DMS79 treated with DMSO at 0.1 percent for 48 hours (cell line): ENCODE results near the gene ABCA3.

Experiments
- DNase-seq: peaks from one replicate; lab custom pipeline; 2025; lab: John Stamatoyannopoulos, UW

ABCA3 gene

GRCh38 chr16:2235234-2235651, 105.3 kb downstream of the ABCA3 start:
- DNase-seq: no peak

- no peak for DNase-seq
Measured at GRCh38 chr16:2234813-2235170, 105.7 kb downstream of the ABCA3 start.

GRCh38 chr16:2233872-2234812, 106.4 kb downstream of the ABCA3 start:
- peak; percentile 74 for DNase-seq

DNA sequence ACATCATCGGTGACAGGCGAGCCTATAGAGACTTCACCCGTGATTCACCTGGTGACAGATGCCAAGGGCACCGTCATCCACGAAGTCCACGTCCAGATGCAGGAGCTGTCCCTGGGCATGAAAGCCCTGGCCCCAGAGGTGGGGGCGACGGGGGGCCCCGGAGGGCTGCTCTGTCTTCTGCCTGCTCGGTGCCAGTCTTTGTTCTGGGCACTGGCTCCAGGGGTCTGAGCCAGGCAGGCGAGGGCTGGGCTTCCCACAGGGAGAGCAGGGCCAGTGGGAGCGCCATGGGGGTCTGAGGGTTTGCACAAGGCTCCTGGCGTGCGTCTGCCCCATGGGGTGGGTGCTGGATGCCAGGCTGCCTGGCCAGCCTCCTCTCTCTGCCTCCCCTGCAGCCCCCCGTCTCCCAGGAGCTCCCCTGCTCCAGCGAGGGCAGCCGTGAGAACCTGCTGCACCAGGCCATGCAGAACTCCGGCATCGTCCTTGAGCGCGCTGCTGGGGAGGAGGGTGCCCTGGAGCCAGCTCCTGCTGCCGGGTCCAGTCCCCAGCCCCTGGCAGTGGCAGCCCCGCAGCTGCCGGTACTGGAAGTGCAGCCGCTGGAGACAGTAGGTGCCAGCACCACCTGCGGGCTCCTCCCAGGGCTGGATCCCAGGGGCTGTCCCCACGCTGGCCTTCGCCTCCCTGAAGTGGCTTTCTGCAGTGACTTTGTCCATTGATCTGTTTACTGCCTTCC, 107.3 kb downstream of the ABCA3 start:
- DNase-seq: no peak

DNA sequence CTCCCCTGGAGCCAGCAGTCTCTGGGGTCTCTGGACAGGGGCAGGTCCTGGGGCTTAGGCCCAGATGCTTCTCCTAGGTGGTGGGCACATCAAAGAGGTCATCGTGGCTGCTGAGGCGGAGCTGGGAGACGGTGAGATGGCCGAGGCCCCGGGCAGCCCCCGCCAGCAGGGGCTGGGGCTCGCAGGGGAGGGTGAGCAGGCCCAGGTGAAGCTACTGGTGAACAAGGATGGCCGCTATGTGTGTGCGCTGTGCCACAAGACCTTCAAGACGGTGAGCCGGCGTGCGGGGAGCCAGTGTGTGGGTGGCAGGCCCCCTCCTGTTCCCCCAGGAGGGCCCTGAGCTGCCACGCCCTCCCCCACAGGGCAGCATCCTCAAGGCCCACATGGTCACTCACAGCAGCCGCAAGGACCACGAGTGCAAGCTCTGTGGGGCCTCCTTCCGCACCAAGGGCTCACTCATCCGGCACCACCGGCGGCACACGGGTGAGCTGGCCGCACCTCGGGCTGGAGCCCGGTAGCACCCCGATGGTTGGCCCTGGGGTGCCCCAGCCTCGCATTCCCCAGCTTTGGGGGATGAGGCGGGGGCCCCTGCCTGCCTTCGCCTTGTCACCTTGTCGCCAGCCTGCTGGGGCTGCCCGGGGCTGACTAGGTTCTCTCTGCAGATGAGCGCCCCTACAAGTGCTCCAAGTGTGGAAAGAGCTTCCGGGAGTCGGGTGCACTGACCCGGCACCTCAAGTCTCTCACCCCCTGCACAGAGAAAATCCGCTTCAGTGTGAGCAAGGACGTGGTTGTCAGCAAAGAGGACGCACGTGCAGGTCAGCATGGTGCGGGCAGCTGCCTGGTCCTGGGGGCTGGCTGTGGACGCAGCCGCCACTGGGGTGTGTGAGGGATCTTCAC, 108.2 kb downstream of the ABCA3 start:
- no peak for DNase-seq

DNA sequence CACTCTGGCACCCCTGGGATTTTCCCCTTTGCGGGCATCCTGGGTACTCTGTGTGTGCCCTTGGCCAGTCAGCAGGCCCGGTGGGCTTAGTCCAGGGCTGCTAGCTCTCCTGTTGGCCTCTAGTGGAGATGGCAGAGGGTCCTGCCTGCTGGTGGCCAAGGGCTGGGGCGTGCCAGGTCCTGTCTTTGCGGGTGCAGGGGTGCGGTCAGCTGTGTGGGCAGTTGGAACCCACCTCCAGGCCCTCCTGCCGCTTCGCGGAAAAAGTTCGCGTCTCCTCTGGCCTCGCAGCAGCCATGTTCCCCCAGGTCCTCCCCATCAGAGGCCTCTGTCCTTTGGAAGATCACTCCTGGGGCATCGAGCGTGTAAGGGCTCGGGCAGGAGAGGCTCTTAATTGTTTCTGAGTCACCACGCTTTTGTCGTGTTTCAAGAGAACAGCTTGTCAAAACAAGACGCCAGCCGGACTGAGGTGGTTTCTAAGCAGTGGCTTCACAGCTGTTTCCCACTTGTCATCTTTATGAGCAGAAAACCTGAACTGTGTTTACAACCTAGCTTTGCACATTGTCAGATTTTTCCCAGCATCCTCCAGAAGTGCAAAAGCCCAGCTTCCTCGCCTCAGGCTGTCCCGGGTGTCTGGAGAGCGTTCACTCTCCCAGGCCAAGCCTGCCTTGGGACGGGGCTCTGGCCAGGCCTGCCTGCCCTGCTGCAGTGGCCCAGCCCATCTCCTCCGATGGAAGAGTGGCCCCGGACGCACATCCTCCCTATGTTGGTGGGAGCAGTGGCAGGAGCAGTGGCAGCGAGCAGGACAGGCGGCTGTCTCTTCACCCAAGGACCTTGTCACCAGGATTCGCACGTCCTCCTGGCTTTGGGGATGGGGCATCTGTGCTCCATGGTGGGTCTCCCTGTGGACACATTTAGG, 109.3 kb downstream of the ABCA3 start:
- DNase-seq: peak; percentile 84

DNA sequence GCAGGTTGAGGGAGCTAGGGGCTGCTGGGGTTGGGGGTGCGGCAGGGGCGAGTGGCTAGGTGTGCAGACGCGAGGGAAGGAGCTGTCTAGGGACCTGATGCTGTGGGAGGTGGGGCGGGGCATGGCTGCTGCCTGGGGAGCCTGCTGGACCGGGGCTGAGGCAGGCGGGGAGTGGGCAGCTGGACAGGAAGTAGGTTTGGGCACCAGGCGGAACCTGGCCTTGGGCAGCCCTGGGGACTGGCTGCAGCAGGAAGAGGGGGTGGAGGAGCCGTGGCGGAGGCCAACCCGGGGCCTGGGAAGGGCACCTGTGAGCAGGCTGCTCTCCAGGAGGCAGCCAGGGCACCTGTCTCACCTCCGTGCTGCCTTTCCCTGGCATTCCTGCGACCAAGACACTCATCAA, 110.2 kb downstream of the ABCA3 start:
- DNase-seq: no peak

DNA sequence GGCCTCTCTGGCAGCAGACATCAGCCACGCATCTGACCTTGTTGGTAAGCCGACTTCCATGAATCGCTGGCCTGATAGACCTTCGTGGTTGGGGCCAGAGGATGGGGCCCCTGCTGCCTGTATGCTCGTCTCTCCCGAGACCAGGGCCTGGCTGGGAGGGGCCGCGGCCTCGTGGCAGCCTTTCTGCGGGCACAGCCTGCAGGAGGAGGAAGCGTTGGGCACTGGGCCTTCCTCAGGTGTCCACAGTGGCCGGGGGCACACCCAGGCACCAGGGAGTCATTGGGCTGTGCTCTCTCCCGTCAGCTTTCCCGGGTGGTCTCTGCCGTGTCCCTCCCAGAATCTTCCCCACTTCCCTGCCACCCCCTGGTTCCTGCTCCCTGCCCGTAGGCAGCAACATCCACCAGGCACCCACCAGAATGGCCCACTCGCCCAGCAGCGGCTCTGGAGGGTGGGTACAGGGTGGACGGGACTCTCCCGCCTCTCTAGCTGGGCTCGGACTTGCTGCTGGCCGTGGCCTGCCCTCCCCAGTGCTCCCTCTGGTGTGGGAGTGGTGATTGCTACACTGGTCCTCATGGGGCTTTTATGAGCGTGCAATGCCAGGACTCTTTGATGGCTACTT, 110.8 kb downstream of the ABCA3 start:
- no peak for DNase-seq

GRCh38 chr16:2229091-2229490, 111.4 kb downstream of the ABCA3 start:
- DNase-seq: no peak

DNA sequence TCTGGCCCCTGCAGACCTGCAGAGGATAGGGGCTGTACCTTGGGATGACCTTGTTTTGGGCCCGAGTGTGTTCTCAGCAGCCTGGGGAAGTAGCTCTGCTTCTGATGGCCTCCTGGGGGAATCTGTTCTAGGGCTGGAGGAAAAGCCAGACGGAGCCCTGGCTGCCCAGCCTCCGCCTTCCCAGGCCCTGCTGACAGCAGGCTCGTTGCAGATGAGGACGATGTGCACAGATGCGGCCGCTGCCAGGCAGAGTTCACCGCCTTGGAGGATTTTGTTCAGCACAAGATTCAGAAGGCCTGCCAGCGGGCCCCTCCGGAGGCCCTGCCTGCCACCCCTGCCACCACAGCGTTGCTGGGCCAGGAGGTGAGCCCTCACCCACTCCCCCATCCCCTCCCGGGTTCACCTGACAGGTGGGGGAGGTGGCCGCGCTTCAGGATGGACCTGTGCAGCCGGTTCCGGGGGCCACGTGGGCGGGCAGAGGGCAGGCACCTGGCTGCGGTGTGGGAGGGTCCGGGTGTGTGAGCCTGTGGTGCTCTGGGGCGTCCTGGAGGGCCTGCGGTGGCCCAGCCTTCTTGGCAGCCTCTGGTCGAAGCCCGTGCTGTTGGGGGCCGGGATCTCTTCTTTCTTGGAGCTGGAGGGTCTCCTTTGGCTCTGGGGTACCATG, 112.2 kb downstream of the ABCA3 start:
- no peak for DNase-seq

DNA sequence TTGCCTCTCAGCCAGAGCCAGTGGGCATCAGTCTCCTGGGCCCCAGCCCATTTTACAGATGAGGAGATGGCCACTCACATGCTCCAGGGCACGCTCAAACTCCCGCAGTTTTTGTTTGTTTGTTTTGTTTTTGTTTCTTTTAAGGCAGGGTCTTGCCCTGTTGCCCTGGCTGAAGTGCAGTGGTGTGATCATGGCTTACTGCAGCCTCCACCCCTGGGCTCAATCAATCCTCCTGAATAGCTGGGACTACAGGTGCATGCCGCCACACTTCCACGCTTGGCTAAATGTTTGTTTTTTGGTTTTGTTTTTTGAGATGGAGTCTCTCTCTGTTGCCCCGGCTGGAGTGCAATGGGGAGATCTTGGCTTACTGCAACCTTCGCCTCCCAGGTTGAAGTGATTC, 113.6 kb downstream of the ABCA3 start:
- DNase-seq: no peak

DNA sequence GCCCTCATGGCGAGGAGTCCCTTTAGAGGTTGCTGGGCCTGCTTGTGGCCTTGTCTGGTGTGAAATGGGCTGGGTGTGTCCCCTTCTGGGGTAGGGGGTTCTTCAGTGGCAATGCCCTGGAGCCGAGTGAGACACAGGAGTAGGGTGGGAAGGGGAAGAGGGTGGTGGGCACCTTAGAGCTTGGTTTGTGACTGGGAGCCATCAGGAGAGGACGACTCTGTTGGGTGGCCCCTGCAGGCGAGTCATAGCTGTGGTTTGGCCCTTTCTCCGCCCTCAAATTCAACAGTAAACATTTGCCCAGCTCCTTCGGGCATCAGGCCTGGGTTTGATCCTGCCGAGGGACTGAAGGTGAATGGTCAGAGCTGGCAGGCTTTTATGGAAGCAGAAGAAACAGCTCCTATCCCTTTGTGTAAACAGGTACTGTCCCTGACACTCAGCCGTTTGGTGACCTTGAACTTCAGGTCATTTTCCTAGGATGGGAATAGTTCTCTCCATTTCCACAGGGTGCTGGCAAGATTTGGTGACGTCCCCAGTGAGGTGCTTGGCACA, 114.2 kb downstream of the ABCA3 start:
- no peak for DNase-seq
